NCI-H345 (cell line): ENCODE measurements around the gene SNX25.

Experiments used
- DNase-seq: peaks from one replicate; lab custom pipeline; 2025; lab: John Stamatoyannopoulos, UW

SNX25 gene

DNA sequence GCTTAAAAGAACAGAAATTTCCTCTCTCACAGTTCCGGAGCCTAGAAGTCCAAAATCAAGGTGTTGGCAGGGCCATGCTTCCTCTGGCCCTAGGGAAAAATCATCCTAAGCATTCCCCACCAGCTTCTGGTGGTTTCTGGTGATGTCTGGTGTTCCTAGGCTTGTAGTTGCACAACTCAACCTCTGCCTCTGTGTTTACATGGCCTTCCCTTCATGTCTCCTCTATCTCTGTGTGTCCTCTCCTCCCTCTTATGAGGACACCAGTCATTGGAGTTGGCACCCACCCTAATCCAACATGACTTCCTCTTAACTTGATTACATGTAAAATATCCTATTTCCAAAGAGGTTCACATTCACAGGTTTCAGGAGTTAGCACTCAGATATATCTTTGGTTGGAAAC lies 170.9 kb downstream of the SNX25 start:
- no peak for DNase-seq

DNA sequence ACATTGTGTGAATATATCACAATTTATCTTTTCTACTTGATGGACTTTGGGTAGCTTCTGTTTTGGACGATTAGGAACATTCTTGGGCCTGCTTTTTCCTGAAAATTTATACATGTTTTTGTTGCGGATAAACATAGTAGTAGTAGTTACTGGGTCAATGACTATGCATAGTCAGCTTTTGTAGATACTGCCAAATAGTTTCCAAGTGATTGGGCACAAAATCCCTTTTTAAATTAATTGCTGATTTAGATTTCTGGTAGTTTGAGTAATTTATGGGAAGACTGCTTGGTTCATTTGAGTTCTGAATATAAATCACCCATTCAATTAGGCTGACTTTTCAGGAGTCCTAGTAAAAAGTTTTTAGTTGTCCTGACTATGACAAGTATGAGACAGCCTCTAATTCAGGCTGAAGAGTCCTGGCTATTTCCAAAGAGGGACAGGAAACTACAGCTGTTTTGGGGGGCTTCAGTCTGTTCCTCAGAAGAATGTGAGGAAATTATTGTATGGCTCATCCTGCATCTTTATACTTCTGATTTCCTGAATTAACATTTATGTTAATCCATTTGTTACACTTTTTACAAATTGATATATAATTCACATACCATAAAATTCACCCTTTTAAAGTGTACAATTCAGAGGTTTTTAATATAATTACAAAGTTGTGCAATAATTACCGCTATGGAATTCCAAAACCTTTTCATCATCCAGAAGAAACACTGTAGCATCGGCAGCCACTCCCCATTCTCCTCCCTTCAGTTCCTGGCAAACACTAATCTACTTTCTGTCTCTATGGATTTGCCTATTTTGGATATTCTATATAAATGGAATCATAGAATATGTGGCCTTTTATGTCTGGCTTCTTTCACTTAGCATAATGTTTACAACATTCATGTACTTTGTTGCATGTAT lies 172.1 kb downstream of the SNX25 start:
- DNase-seq, result no peak

DNA sequence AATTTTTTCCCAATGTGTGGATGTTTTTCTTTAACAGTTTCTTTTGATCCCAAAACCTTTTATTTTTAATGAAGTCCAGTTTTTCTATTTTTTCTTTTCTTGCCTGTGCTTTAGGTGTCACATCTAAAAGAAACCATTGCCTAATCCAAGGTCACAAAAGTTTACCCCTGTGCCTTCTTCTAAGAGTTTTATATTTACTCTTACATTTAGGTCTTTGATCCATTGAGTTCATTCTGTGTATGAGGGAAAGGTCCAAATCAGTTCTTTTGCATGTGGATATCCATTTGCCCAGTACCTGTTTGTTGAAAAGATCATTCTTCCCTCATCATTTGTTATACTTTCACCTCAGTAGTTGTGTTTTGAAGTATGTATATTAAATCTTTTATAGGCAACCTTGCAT lies 173.4 kb downstream of the SNX25 start:
- DNase-seq, result no peak

DNA sequence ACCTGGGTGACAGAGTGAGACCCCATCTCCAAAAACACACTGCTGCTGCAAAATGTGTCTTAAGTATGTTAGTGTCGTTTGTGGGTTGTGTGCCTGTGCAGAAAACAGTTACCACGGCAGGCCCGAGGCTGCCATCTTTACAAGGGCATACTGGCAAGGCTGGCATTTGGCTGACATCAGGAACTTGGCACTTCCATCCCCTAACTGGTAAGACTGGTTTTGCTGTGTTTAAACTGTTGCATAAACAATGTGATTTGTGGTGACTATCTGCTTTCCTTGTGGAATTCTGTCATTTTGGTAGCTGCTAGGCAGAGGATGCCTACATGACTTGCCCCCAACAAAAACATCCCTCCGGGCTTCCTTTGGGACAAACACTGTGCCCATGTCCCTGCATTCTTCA lies 174.1 kb downstream of the SNX25 start:
- no peak for DNase-seq

DNA sequence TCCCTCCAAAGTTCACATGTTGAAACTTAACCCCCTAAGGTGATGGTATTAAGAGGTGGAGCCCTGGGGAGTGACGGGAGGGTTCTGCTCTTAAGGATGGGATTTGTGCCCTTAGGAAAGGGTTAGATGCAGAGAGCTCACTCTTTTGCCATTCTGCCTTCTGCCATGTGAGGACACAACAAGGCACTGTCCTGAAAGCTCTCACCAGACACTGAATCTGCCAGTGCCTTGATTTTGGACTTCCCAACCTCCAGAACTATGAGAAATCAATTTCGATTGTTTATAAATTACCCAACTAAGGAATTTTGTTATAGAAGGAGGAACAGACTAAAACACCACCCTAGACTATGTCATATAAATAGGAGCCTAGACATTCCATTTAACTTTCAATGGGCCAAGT lies 174.7 kb downstream of the SNX25 start:
- no peak for DNase-seq

DNA sequence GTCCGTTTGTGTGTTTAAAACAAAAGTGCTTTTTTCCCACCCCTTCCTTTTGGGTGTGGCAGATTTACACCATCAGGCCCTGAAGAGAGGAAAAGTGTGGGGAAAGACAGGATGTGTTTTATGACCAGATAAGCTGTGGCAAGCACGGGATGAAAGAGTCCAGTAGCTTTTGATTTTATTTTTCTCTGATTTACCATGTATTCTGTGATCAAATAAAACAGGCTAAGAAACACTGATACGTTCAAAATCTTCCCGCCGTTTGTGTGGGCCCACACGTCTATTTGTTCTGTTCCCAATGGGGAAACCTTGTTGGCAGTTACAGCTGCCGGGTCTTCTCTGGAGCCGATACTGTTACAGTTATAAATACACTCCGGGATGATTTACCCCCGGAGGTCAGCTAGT lies 175.5 kb downstream of the SNX25 start:
- DNase-seq, result no peak

DNA sequence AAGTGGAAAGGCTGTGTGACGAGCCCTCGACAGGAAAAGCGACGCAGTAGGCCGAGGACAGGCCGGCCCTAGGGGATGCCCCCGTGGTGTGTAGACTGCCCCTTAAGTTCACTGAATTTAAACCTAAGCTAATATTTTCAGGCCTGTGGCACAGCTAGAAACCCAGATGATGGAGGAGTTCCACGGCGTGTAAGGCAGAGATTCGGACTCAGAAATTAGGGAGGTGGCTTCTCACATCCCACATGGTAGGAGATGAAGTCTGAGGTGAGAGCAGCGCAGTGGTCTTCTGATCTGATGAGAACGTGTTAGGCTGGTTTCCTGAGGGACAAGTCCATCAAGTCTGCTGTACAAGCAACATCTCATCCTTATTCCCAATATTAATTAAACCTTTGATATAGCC lies 178.6 kb downstream of the SNX25 start:
- no peak for DNase-seq

DNA sequence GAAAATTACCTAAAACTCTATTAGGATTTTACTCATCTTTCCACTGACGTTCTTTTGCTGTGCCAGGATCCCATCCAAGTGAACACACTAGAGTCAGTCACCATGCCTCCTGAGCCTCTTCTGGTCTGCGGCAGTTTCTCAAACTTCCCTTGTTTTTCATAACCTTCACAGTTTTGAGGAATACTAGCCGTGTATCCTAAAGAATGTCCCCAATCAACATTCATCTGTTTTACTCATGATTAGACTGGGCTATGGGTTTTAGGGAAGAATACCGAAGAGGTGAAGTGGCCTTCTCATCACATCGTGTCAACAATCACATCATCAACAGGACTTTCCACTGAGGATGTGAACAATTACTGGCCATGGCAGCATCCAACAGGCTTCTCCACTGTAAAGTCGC lies 181.5 kb downstream of the SNX25 start:
- DNase-seq, result no peak

DNA sequence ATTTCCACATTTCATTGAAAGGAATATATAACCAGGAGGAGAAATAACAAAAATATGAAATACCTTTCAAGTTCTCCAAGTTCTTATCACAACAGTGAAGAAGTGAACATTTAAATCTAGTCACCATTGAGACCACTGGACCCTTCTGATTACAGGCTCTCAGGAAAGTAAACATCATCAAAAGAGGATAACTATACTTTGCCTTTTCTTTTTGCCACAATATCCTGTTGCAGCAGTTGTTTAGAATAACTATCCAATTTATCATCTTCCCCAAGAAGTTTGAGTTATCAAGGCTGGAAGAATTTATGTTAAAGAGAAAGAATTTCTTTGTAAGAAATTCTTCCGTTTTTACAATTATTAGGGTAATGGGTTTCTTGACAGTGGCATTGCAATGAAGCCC lies 182.8 kb downstream of the SNX25 start:
- no peak for DNase-seq

DNA sequence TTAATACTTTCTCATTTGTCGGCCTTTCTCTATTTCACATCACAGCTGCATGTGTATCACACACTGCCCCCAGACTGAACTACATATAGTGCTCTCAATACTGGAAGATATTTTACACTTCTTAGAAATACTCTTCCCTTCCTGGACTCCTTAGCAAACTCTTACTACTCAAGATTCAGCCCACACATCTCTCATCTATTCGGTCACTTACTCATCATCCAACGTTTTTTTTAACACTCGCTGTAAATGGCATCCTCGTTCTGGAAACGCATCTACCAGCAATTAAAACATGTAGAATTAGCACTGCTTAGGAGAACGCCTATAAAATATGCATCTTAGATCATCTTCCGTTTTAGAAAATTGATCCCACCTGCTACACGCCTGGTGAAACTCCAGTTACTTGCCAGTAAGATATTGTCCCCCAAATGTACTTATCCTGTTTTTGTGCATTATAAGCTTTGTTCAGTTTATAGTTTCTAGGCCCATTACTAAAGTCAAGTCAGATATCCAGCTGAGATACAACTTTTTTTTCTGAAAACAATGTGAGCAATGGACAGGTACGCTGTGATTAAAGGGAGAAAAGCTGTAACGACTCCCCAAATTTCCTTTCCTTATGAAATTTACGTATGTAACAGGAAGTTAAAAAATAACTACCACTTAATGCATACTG lies 185.3 kb downstream of the SNX25 start:
- DNase-seq, result no peak

DNA sequence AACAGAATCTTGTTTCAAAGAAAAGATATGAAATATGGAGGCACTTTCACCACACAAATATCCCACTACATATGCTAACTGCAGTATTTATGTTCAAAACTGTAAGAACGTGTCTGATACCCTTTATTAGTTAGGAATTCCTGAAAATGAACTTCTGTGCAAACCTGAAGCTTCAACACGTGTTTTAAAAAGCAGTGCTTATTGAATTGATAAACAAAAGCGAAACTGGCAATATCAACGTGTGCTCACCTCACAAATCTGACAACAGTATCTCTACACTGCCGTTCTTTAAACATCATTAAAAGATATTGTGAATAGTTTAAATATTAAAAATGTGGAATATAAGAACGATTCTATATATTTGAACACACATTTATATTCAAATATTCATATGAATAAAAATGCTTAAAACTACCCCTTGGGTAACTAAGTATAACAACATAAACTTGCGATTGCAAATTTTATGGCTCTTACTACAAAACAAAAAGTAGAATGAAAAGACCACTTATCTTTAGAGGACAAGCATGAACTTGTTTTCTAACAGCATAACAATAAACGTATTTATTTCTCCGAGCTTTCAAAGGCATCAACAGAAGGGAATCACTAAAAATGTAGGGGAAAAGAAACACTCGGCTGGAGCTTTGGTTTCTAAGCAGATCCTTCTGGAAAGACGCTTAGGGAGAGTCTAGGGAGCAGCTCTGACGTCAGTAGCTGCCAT lies 186.0 kb downstream of the SNX25 start, which contains the start of gene LRP2BP:
Gene LRP2BP, minus strand, starts transcription at position 687 of the 718 bp plus-strand sequence. CDS start 17,738 bp downstream, outside the sequence.
- no peak for DNase-seq

DNA sequence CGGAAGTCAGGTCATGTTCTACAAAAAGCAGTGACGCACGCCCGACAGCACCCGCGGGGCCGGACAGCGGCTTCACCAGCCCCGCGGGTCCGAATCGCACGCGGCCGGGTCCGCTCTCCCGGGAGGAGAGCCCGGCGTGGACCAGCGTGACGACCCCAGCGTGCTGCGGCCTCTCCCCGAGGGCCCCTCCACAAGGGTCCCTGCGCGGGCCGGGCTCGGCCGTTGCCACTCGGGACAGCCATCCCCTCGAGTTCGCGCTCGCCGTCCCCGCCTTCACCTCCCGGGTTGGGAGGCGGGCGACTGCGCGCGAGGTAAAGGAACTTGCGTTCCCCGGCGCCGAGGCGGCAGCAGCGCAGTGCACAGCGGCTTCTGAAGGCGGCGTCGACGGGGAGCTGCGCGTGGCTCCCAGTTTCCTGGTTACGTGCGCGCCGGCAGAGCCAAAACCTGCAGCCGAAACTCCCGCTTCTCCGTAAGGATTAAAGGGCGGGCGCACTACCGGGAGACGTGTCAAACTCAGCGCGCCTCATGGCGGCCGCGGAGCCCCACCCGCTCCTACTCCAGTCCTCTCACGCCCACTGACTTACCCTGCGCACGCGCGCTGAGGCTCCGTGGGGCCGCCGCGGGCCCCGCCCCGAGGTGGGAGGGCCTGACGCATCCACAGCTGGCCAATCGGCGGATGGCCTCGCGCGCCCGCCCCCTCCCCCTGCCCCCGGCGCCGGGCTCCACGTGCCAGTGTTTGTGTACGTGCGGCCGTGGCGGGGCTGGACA lies 186.7 kb downstream of the SNX25 start:
- DNase-seq, result peak; percentile 93

DNA sequence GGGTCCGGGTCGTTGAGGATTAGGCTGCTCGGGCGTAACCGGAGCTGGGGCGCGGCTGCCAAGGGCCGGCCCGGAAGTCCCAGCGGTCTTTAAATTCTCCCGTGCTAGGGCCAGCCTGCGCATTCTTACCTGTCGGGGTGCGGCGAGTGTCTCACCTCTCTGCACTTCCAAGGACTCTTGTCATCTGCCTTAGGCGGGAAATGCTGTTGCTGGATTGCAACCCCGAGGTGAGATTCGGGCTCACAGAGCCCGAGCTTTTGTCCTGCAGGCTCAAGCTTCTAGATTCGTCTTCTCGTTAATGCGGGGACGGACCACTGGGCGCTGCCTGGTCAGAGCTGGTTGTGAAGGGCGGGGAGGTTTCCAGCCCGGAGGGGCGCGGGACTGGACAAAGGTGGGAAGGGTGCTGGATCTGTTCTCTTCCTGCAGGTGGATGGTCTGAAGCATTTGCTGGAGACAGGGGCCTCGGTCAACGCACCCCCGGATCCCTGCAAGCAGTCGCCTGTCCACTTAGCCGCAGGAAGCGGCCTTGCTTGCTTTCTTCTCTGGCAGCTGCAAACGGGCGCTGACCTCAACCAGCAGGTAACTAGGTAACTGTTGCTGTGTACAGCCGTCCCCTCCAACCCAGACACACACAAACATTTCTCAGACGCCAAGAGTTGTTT lies 187.5 kb downstream of the SNX25 start, which contains the start of gene ANKRD37:
Gene ANKRD37, plus strand, starts transcription at position 118 of the 662 bp plus-strand sequence. Its CDS starts 83 bp downstream, at position 201.
- DNase-seq, result peak; percentile 23

DNA sequence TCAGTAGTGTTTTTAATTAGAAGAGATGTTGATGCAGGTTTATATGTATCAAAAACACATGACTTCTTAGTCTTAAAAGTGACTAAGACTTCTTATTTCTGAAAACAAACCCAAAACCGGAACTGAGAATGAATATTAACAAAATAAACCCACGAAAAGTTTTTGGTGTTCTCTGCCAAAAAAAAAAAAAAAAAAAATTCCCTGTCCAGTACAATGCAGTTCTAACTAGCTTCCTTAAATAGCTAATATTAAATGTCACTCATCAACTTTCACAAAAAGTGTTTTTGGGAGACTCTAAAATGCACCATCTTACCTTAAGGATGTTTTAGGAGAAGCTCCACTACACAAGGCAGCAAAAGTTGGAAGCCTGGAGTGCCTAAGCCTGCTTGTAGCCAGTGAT lies 189.2 kb downstream of the SNX25 start:
- no peak for DNase-seq

DNA sequence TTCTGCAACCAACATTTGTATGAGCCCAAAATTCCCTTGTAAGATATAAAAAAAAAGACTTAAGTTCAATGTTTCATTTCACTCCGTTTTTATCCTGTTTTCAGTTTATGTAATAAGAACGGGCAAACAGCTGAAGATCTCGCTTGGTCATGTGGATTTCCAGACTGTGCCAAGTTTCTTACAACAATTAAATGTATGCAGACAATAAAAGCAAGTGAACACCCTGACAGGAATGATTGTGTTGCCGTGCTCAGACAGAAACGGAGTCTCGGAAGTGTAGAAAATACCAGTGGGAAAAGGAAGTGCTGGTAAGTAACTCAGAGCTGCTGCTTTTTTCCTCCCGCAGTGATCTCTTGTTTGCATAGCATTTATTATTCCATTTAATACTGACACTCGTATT lies 190.1 kb downstream of the SNX25 start:
- DNase-seq, result no peak

DNA sequence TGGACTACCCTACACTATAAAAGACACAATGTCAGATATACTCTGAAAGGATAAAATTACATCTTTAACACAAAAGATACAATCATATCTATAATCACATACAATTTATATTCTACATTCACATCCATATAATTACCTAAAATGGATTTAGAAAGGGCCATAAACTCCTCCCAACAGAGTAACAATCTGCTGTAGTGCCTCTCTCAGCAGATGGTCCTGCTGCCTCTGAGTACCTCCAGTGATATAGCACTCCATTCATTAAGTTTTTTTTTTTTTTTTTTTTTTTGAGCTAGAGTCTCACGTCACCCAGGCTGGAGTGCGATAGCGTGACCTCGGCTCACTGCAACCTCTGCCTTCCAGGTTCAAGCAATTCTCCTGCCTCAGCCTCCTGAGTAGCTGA lies 194.6 kb downstream of the SNX25 start:
- DNase-seq, result no peak

DNA sequence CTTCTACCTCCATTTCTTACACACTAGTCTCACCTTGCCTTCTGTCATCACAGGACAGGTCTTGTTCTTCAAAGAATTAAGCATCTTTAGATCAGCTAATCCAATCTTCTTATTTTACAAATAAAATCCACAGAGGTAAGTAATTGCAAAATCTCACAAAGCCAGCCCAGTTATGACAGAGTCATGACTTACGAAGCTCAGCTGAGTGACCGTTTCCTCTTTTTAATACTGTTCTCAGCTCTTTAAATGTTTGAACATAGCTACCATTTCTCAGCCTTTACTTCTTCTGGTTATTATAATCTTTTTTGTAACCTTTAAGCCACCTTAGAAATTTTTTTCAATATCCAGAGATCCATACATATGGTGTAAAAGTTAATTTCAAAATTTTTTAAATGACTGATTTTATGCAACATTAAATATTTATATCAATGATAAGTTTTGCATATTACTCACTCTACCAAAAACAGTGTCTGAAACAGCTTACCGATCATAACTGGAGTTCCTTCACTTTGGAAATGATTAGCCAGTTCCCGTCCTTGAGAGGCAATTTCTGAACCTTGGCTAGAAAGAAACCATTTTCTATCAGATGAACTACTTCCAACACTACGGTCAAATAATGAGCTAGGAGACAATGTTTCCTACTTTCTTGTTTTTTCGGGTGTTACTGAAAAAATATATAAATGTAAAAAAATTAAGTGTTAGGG lies 196.1 kb downstream of the SNX25 start:
- no peak for DNase-seq

DNA sequence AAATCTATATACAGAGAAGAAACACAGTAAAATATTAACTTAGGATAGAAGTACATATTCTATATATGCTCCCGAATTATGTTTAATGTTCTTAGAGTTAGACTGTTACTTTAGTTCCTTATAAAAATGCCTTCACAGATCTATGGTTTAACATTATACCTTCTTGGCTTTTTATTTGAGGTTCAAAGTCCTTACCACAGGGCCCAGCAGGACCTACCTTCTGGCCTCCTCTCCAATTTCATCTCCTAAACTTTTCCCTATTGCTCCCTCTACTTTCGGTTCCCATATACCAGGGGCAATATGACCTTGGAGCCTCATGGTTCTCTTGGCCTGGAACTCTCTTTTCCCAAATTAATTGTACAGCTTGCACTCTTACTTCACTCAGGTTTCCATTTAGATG lies 199.0 kb downstream of the SNX25 start:
- no peak for DNase-seq

DNA sequence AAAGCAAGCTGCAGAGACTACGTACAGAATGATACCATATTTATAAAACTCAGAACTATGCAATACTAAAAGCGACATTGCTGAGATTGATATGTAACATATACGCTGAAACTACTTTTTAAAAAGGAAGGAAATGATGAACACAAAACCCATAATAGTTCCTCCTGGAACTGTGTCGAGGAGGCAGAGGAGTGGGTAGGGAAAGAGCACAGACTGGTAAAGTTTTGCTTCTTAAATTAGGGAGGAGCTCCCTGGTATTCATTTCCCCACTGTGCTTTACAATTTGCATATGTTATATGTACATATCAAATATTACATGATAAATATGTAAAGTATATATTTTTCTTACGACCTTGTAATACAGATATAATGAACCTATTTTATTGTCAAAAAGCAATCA lies 202.5 kb downstream of the SNX25 start:
- no peak for DNase-seq

DNA sequence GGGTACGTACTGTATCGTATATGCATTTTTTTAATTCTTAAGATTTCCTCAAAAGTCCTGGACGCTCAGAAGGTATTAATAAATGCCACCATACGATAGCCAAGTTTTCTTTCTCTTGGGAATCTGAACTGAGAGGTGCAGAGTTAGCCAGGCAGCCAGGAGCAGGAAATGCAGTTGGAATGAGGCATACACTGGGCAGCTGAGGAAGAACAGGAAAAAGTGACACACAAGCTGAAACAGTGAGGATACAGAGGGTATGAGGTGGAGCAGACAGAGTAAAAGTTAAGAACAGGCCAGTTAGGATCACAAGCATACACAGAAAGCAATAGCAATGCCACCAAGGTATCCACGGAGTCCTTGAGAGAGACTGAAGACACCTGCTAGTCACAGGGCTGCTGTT lies 203.0 kb downstream of the SNX25 start:
- DNase-seq, result no peak
